GM21390 (cell line): ENCODE results near the gene MAP3K20.
"Not testable (repeated sequence)": the region's sequence is repeated elsewhere in the genome, so short reads cannot be mapped to it uniquely, and the experiment has no call there.

ENCODE experiments used
- ATAC-seq: cut with Tn5 transposase; IDR thresholded peaks from one replicate; pipeline ENCODE4 v1.9.1; 2021; ENCODE audit not compliant: unreplicated experiment

Gene MAP3K20

GRCh38 chr2:173075781-173076580 is at the start of gene MAP3K20:
Gene MAP3K20 (plus strand): TSS chr2:173075846. CDS start chr2:173091032, 15,186 bp downstream.
- peak; percentile 59 for ATAC-seq

GRCh38 chr2:173026479-173026878 is 49.2 kb upstream of the MAP3K20 start:
- no peak for ATAC-seq

GRCh38 chr2:173027181-173028128 is 48.2 kb upstream of the MAP3K20 start:
- peak; percentile 77 for ATAC-seq

GRCh38 chr2:173028141-173028540 is 47.5 kb upstream of the MAP3K20 start:
- no peak for ATAC-seq

DNA sequence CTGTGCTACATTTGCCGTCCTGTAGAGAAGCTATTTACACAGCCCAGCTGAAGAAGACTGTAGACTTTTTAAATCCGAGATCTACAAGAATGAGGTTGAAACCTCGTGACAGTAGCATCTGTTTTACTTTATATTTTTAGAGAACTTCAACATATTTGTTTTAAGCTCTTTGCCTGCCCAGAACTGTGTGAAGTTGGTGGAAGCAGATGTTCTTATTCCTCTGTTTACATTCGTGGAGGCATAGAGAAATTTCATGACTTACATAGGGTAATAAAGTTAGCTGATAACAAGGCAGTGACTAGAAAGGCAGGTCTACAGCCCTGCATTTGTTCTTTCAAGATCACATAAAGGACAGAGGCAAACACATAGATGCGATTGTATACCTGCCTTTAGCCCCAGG is 47.0 kb upstream of the MAP3K20 start:
- no peak for ATAC-seq

DNA sequence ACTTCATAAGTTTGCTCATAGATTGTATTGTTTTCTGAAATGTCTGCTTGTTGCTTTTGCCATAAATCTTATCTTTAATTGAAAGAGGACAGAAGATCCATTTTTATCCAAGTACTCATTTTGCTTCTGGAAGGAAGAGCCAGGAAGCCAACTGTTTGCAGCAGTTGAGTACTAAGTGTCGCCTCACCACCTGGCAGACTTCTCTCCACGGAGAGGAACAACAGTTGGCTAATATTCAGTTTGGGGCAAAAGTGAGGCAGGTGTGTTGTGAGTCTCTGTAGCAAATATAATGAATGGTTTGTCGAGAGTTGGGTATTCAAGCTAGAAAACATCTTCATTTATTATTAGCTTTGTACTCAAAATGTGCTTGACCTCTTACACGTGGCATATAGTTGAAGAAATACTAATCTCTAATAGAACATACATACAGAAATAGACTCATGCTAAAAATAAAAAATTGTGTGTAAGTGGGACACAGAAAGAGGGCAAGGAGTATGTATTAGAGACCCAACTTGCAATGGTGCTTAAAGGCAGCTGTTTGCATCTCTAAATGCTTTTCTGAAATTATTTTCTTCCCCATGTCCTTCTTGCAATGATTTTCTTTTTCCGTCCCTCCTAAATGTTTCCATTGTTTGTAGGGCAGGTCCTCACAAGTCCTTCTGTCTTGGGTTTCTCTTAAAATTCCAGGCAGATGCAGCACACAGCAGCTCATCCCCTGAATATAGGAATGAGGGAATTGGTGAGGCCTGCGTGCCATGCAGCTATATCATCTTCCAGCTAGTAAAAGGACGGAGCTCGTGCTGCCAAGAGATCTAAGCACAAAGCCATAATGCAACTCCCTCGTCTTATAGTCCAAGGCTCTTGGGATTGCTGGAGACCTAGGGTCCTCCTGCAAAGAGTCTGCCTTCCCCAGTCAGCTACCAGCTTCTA is 44.8 kb upstream of the MAP3K20 start:
- no peak for ATAC-seq

- no peak for ATAC-seq
These were observed 43.6 kb upstream of the MAP3K20 start for GRCh38 chr2:173032032-173032431.

- no peak for ATAC-seq
These were observed 42.6 kb upstream of the MAP3K20 start for GRCh38 chr2:173033084-173033483.

DNA sequence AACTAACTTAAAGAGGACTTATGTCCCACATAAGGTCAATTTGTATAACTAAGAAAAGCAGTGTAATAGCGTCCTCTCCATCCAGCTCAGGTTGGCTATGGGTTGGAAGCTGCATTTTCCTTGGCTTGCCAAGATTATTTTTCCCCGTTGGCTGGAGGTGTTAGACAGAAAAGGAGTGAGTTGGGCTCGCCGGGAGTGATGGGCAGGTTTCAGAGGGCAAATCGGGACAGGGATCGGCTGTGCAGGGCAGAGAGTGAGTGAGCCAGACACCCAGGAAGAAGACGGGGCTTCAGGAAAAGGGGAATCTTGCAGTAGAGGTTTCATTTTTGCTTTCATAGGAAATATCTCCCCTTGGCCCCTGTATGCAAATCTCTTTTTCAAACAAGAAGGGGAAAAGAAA is 41.5 kb upstream of the MAP3K20 start:
- no peak for ATAC-seq

GRCh38 chr2:173037245-173038120 is 38.2 kb upstream of the MAP3K20 start:
- ATAC-seq: no peak

DNA sequence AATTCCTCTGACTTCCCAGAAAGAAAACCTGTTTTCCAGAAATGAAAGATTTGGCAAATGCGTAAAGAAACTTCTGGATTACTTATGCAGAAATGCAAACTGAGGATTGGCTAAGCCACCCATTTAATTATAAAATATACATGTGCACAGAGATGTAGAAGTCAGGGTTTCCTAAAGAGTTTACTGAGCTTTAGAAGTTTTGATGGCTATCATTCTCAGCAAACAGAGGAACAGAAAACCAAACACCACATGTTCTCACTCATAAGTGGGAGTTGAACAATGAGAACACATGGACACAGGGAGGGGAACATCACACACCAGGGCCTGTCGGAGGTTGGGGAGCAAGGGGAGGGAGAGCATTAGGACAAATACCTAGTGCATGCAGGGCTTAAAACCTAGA is 37.4 kb upstream of the MAP3K20 start:
- ATAC-seq: not testable (repeated sequence)

- no peak for ATAC-seq
These were observed 34.9 kb upstream of the MAP3K20 start for GRCh38 chr2:173040729-173041128.

DNA sequence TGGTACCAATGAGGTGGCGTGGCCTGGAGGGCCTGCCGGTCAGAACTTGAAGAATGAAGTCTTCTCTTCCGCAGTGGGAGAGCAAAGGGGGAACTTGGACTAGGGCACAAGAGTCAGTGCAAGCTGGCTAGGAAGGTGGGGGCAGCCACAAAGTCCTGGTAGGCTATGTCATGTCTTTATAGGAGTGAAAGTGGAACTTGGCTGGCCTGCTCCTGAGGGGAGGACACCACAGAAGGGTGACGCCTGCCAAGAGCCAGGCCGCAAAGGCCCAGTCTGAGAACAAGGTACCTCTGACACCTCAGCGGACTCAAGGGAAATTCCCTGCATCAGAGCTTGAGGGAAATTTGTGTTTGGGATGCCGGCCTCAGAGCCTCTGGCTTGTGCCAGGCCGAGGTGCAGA is 32.2 kb upstream of the MAP3K20 start:
- no peak for ATAC-seq

GRCh38 chr2:173043897-173044519 is 31.6 kb upstream of the MAP3K20 start:
- ATAC-seq: no peak

DNA sequence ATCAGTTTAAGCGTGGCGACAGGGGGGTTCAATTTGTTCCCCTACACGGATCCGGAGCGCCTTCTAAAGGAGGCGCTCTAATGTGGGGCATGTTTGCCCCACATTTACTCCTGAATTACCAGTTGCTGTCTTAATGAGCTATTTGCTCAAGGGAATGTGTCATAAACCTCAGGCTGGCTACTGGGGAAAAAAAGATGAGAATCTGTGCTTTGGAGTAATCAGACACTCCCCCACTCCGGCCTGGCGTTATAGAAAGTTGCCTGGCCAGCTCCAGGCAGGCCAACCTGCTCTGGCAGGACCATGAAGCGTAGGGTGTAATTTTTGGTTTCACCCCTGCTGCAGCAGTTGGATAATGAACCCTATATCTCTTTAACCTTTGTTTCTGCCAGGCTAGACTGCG is 31.0 kb upstream of the MAP3K20 start:
- ATAC-seq: no peak

DNA sequence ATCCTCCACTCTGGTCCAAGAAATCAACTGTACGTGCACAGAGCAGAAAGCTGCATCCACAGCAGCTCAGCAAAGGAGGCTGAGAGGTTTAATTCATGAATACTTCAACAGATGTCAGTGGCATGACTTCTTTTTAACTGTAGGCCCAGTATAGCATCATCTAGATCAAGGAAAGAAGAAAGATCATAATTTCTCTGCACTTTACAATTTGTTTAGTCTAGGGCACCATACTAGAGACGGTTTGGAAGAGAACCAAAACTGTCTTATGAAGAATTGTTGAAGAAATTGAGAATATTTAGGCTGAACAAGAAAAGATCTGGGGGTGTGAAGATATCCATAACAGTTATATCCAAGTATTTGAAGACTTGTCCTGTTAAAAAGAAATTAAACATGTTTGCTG is 30.5 kb upstream of the MAP3K20 start:
- no peak for ATAC-seq

DNA sequence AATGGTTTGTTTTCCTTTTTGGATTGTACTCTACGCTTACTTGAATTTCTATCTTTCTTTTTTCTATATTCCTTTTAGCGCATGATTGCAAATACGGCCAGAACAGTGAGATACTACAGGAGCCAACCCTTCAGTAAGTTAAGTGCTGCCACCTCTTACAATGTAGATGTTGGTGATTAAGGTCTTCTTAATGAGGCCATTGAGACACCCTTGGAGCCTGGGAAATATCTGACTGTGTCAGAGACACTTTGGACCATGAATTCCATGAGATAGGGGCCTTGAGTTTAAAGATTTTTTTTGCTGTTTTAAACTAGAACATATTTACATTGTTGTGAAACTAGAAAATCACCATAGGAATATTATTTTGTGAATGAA is 27.1 kb upstream of the MAP3K20 start:
- no peak for ATAC-seq

GRCh38 chr2:173048897-173049661 is 26.6 kb upstream of the MAP3K20 start:
- peak; percentile 76 for ATAC-seq

DNA sequence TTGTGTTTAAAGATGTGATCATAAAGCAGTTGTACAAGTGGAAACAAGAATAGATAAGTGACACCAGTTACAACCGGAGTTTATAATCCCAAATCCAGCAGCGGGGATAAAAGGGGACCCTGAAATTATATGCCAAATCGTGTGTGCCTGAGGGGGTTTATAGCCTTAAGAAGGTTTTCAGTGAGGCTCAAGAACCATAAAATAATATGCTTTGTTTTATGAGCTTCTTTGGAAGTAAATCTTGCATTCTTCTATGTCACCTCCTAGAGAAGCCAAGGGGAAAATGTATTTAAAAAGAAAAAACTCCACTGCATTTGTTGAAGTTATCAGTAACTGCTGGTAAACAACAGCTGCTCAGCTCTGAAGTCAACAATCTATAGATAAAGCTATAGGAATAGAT is 25.8 kb upstream of the MAP3K20 start:
- no peak for ATAC-seq
